ENCODE results near the gene SYNGR4.

The SYNGR4 gene

GRCh38 chr19:48332351-48332661 is 31.9 kb upstream of the SYNGR4 start:
- H3K4me3 ChIP-seq (ENCODE audit: low read length) = no peak overlapping the region
- WGBS (ENCODE audit: extremely low coverage, insufficient coverage, low lambda C conversion rate) = no CpG with 5 or more reads among the region's 6 CpGs

GRCh38 chr19:48332662-48333466 is 31.3 kb upstream of the SYNGR4 start:
- no peak overlapping the region for H3K27ac ChIP-seq (ENCODE audit: low read depth, low read length)
- H3K9ac ChIP-seq (ENCODE audit: low read length) = peak overlapping the region; percentile 65
- H2BK15ac ChIP-seq (replicated peaks; ENCODE audit: low read depth) = no peak overlapping the region
- peaks cover 4% of the 10 kb centered on the region for H3K4me1 ChIP-seq (ENCODE audit: control insufficient read depth, low read depth, low read length)
- H3K4me3 ChIP-seq (ENCODE audit: low read length) = no peak overlapping the region
- H3K4ac ChIP-seq (ENCODE audit: low read depth, low read length) = no peak overlapping the region
- H3K27me3 ChIP-seq (ENCODE audit: insufficient read depth, low read length, poor library complexity) = no peaks in the 10 kb centered on the region
- no peaks in the 10 kb centered on the region for H3K79me1 ChIP-seq (ENCODE audit: low read length)
- no peak overlapping the region for H3K18ac ChIP-seq (ENCODE audit: low read length)
- H2AK5ac ChIP-seq (ENCODE audit: low read length) = no peak overlapping the region
- H2BK120ac ChIP-seq (ENCODE audit: low read depth, low read length) = no peak overlapping the region
- no peak overlapping the region for H3K23ac ChIP-seq (ENCODE audit: low read length)
- H3K36me3 ChIP-seq (ENCODE audit: control insufficient read depth, insufficient read depth, low read length) = no peaks in the 10 kb centered on the region
- whole genome bisulfite sequencing (ENCODE audit: extremely low coverage, insufficient coverage, low lambda C conversion rate) = no CpG with 5 or more reads among the region's 25 CpGs
- H3K79me2 ChIP-seq (ENCODE audit: control insufficient read depth, insufficient read depth, low read length) = no peaks in the 10 kb centered on the region
- H4K5ac ChIP-seq (ENCODE audit: low read length) = no peak overlapping the region
- peak overlapping the region; percentile 65 for H3K56ac ChIP-seq (ENCODE audit: low read length)
- H2BK5ac ChIP-seq (ENCODE audit: low read length) = no peak overlapping the region
- no peak overlapping the region for H4K8ac ChIP-seq (ENCODE audit: low read depth, low read length)
- H3K4me2 ChIP-seq (ENCODE audit: low read length) = peak overlapping the region; percentile 74
- peak; percentile 97 for DNase-seq

More at GRCh38 chr19:48332351-48332661, 31.9 kb upstream of the SYNGR4 start:
- H3K9ac ChIP-seq (ENCODE audit: low read length) = peak overlapping the region; percentile 65
- no peaks in the 10 kb centered on the region for H3K79me1 ChIP-seq (ENCODE audit: low read length)
- peak overlapping the region; percentile 54 for H3K4me2 ChIP-seq (ENCODE audit: low read length)
- H3K27me3 ChIP-seq (ENCODE audit: insufficient read depth, low read length, poor library complexity) = no peaks in the 10 kb centered on the region
- no peak overlapping the region for H3K23ac ChIP-seq (ENCODE audit: low read length)
- H2BK5ac ChIP-seq (ENCODE audit: low read length) = no peak overlapping the region
- no peak overlapping the region for H4K8ac ChIP-seq (ENCODE audit: low read depth, low read length)
- H2BK15ac ChIP-seq (replicated peaks; ENCODE audit: low read depth) = no peak overlapping the region
- no peak overlapping the region for H3K18ac ChIP-seq (ENCODE audit: low read length)
- H4K5ac ChIP-seq (ENCODE audit: low read length) = no peak overlapping the region
- H2BK120ac ChIP-seq (ENCODE audit: low read depth, low read length) = no peak overlapping the region
- no peaks in the 10 kb centered on the region for H3K36me3 ChIP-seq (ENCODE audit: control insufficient read depth, insufficient read depth, low read length)
- H3K56ac ChIP-seq (ENCODE audit: low read length) = peak overlapping the region; percentile 65
- DNase-seq = no peak
- no peak overlapping the region for H3K4ac ChIP-seq (ENCODE audit: low read depth, low read length)
- H3K4me1 ChIP-seq (ENCODE audit: control insufficient read depth, low read depth, low read length) = peaks cover 4% of the 10 kb centered on the region
- H2AK5ac ChIP-seq (ENCODE audit: low read length) = no peak overlapping the region
- H3K79me2 ChIP-seq (ENCODE audit: control insufficient read depth, insufficient read depth, low read length) = no peaks in the 10 kb centered on the region
- no peak overlapping the region for H3K27ac ChIP-seq (ENCODE audit: low read depth, low read length)

GRCh38 chr19:48333467-48334384 is 30.4 kb upstream of the SYNGR4 start:
- Histone ChIP-seq H3K9ac (ENCODE audit: low read length) (peak overlapping the region; percentile 85), H3K79me1 (ENCODE audit: low read length) (no peaks in the 10 kb centered on the region), H3K56ac (ENCODE audit: low read length) (peak overlapping the region; percentile 97), H3K27me3 (ENCODE audit: insufficient read depth, low read length, poor library complexity) (no peaks in the 10 kb centered on the region), H3K79me2 (ENCODE audit: control insufficient read depth, insufficient read depth, low read length) (no peaks in the 10 kb centered on the region), H3K4me2 (ENCODE audit: low read length) (peak overlapping the region; percentile 81), H3K4me1 (ENCODE audit: control insufficient read depth, low read depth, low read length) (peaks cover 4% of the 10 kb centered on the region), H2BK15ac (replicated peaks; ENCODE audit: low read depth) (no peak overlapping the region), H4K8ac (ENCODE audit: low read depth, low read length) (no peak overlapping the region), H3K36me3 (ENCODE audit: control insufficient read depth, insufficient read depth, low read length) (no peaks in the 10 kb centered on the region), H2BK120ac (ENCODE audit: low read depth, low read length) (no peak overlapping the region), H2AK5ac (ENCODE audit: low read length) (no peak overlapping the region), H3K18ac (ENCODE audit: low read length) (no peak overlapping the region), H3K4ac (ENCODE audit: low read depth, low read length) (no peak overlapping the region), H4K5ac (ENCODE audit: low read length) (no peak overlapping the region), H3K27ac (ENCODE audit: low read depth, low read length) (no peak overlapping the region), H3K4me3 (ENCODE audit: low read length) (no peak overlapping the region), H3K23ac (ENCODE audit: low read length) (no peak overlapping the region), H2BK5ac (ENCODE audit: low read length) (no peak overlapping the region)
- peak; percentile 95 for DNase-seq
- whole genome bisulfite sequencing (ENCODE audit: extremely low coverage, insufficient coverage, low lambda C conversion rate) = no CpG with 5 or more reads among the region's 54 CpGs

GRCh38 chr19:48338253-48338755 is 25.9 kb upstream of the SYNGR4 start:
- H3K79me2 ChIP-seq (ENCODE audit: control insufficient read depth, insufficient read depth, low read length) = no peaks in the 10 kb centered on the region
- H3K4me1 ChIP-seq (ENCODE audit: control insufficient read depth, low read depth, low read length) = peaks cover 2% of the 10 kb centered on the region
- H3K27me3 ChIP-seq (ENCODE audit: insufficient read depth, low read length, poor library complexity) = no peaks in the 10 kb centered on the region
- no peaks in the 10 kb centered on the region for H3K79me1 ChIP-seq (ENCODE audit: low read length)
- H4K8ac ChIP-seq (ENCODE audit: low read depth, low read length) = no peak overlapping the region
- no peak overlapping the region for H2AK5ac ChIP-seq (ENCODE audit: low read length)
- H2BK5ac ChIP-seq (ENCODE audit: low read length) = no peak overlapping the region
- no peak overlapping the region for H3K27ac ChIP-seq (ENCODE audit: low read depth, low read length)
- no peak overlapping the region for H3K23ac ChIP-seq (ENCODE audit: low read length)
- no peak overlapping the region for H4K5ac ChIP-seq (ENCODE audit: low read length)
- H3K9ac ChIP-seq (ENCODE audit: low read length) = no peak overlapping the region
- H3K4ac ChIP-seq (ENCODE audit: low read depth, low read length) = no peak overlapping the region
- H3K18ac ChIP-seq (ENCODE audit: low read length) = no peak overlapping the region
- H3K4me3 ChIP-seq (ENCODE audit: low read length) = no peak overlapping the region
- no peak for DNase-seq
- no peak overlapping the region for H3K56ac ChIP-seq (ENCODE audit: low read length)
- H2BK120ac ChIP-seq (ENCODE audit: low read depth, low read length) = no peak overlapping the region
- no CpG with 5 or more reads among the region's 14 CpGs for WGBS (ENCODE audit: extremely low coverage, insufficient coverage, low lambda C conversion rate)
- no peaks in the 10 kb centered on the region for H3K36me3 ChIP-seq (ENCODE audit: control insufficient read depth, insufficient read depth, low read length)
- H2BK15ac ChIP-seq (replicated peaks; ENCODE audit: low read depth) = no peak overlapping the region
- no peak overlapping the region for H3K4me2 ChIP-seq (ENCODE audit: low read length)

- Histone ChIP-seq H3K4me2 (ENCODE audit: low read length) (no peak overlapping the region), H3K9ac (ENCODE audit: low read length) (no peak overlapping the region), H4K5ac (ENCODE audit: low read length) (no peak overlapping the region), H2BK5ac (ENCODE audit: low read length) (no peak overlapping the region), H3K18ac (ENCODE audit: low read length) (no peak overlapping the region), H3K79me1 (ENCODE audit: low read length) (no peaks in the 10 kb centered on the region), H3K27ac (ENCODE audit: low read depth, low read length) (no peak overlapping the region), H3K27me3 (ENCODE audit: insufficient read depth, low read length, poor library complexity) (no peaks in the 10 kb centered on the region), H2BK15ac (replicated peaks; ENCODE audit: low read depth) (no peak overlapping the region), H3K4me1 (ENCODE audit: control insufficient read depth, low read depth, low read length) (no peaks in the 10 kb centered on the region), H4K8ac (ENCODE audit: low read depth, low read length) (no peak overlapping the region), H3K79me2 (ENCODE audit: control insufficient read depth, insufficient read depth, low read length) (no peaks in the 10 kb centered on the region), H3K36me3 (ENCODE audit: control insufficient read depth, insufficient read depth, low read length) (no peaks in the 10 kb centered on the region), H3K56ac (ENCODE audit: low read length) (no peak overlapping the region), H2AK5ac (ENCODE audit: low read length) (no peak overlapping the region), H3K4me3 (ENCODE audit: low read length) (no peak overlapping the region), H3K23ac (ENCODE audit: low read length) (no peak overlapping the region), H3K4ac (ENCODE audit: low read depth, low read length) (no peak overlapping the region), H2BK120ac (ENCODE audit: low read depth, low read length) (no peak overlapping the region)
- DNase-seq = no peak
- no CpG with 5 or more reads among the region's 14 CpGs for WGBS (ENCODE audit: extremely low coverage, insufficient coverage, low lambda C conversion rate)
Measured at GRCh38 chr19:48338802-48339503, 25.2 kb upstream of the SYNGR4 start.
